ENCODE results near the gene TUBGCP2. TPM values are rescaled to one million over a fixed set of nuclear protein-coding genes. Genes with fewer than 3 reads are reported as not detected.

The TUBGCP2 gene
- total RNA-seq, 1 experiment from 2014 or later, result 93.7 TPM

GRCh38 chr10:133334503-133335245 lies 26.0 kb upstream of the TUBGCP2 start:
- in situ Hi-C loops (cut with HindIII; ENCODE audit: low pct_unique_long_range_greater_than_20kb, low sequenced_read_pairs), result no loop called here
- H3K27me3 ChIP-seq (ENCODE audit: control insufficient read depth, insufficient read depth, low read length), result peaks cover 16% of the 10 kb centered on the region
- CTCF ChIA-PET, result no interaction called here

More at GRCh38 chr10:133334503-133335245, 26.0 kb upstream of the TUBGCP2 start:
- H3K36me3 ChIP-seq (ENCODE audit: control insufficient read depth, insufficient read depth, low read length), result no peaks in the 10 kb centered on the region
- POLR2A ChIA-PET, result interaction anchor here (0.7 kb wide), 1 partner anchor 14 kb away, joined by 4 read pairs; no protein-coding TSS in a partner anchor
- DNase-seq (ENCODE audit: low read depth, low spot score), result no peak
- H3K4me3 ChIP-seq (ENCODE audit: low read depth in 2 of 2, low read length in 2 of 2), result peak overlapping the region; percentile 44 to 65
- ATAC-seq, result peak; percentile 90
- BruUV-seq (replicated peaks), result no TSS peak
- intact Hi-C loops (cut with micrococcal nuclease; ENCODE audit: unreplicated experiment), result no loop called here
- TF ChIP-seq SIN3A (IDR thresholded peaks at IDR 0.05; ENCODE audit: borderline replicate concordance, insufficient read depth, low read depth, low read length), result no peak
- TF ChIP-seq TCF7L2 (IDR thresholded peaks at IDR 0.05; ENCODE audit: low read depth, low read length), result no peak
- no peak for TF ChIP-seq POLR2AphosphoS5 (IDR thresholded peaks at IDR 0.05; ENCODE audit: low read depth, low read length)
- TF ChIP-seq CTCF (IDR thresholded peaks at IDR 0.05), result no peak
- no peak for TF ChIP-seq REST (IDR thresholded peaks at IDR 0.05; ENCODE audit: insufficient read depth in 1 of 2, low read depth in 2 of 2, low read length in 1 of 2)
- H3K9me3 ChIP-seq (ENCODE audit: control insufficient read depth, insufficient read depth, low read depth, low read length), result no peaks in the 10 kb centered on the region
- no peaks in the 10 kb centered on the region for H3K4me1 ChIP-seq (ENCODE audit: control insufficient read depth, insufficient read depth, low read length)
- H3K27ac ChIP-seq (ENCODE audit: low read length), result no peak overlapping the region
